ENCODE data around the gene C15orf39.
"Not testable (repeated sequence)": the region's sequence is repeated elsewhere in the genome, so short reads cannot be mapped to it uniquely, and the experiment has no call there.

C15orf39 gene
- long read RNA-seq, donor 1, full-length matches to known transcripts: 5 of 10 reads
- long read RNA-seq, donor 1, partial matches to known transcripts: 5 of 10 reads
- long read RNA-seq, donor 1, other reads (novel, unspliced or antisense): 0 of 10 reads
- long read RNA-seq, donor 2, full-length matches to known transcripts: 8 of 8 reads
- long read RNA-seq, donor 2, partial matches to known transcripts: 0 of 8 reads
- long read RNA-seq, donor 2, other reads (novel, unspliced or antisense): 0 of 8 reads
- long read RNA-seq, donor 3, full-length matches to known transcripts: 13 of 13 reads
- long read RNA-seq, donor 3, partial matches to known transcripts: 0 of 13 reads
- long read RNA-seq, donor 3, other reads (novel, unspliced or antisense): 0 of 13 reads
- long read RNA-seq, donor 4, full-length matches to known transcripts: 13 of 13 reads
- long read RNA-seq, donor 4, partial matches to known transcripts: 0 of 13 reads
- long read RNA-seq, donor 4, other reads (novel, unspliced or antisense): 0 of 13 reads
- long read RNA-seq, donor 5, full-length matches to known transcripts: 5 of 5 reads
- long read RNA-seq, donor 5, partial matches to known transcripts: 0 of 5 reads
- long read RNA-seq, donor 5, other reads (novel, unspliced or antisense): 0 of 5 reads
- long read RNA-seq, donor 6, full-length matches to known transcripts: 20 of 20 reads
- long read RNA-seq, donor 6, partial matches to known transcripts: 0 of 20 reads
- long read RNA-seq, donor 6, other reads (novel, unspliced or antisense): 0 of 20 reads
- long read RNA-seq, donor 7: 0 reads
- long read RNA-seq, donor 8, full-length matches to known transcripts: 13 of 20 reads
- long read RNA-seq, donor 8, partial matches to known transcripts: 7 of 20 reads
- long read RNA-seq, donor 8, other reads (novel, unspliced or antisense): 0 of 20 reads

GRCh38 chr15:75201616-75202250, at the start of gene C15orf39:
Gene C15orf39, plus strand, starts transcription at chr15:75201882. Its CDS starts 4,167 bp downstream, at chr15:75206049.
- peak; percentile 97 for DNase-seq

- no peak for DNase-seq
Observed at GRCh38 chr15:75152382-75153079, 49.2 kb upstream of the C15orf39 start.

GRCh38 chr15:75153087-75153486, 48.6 kb upstream of the C15orf39 start:
- no peak for DNase-seq

- DNase-seq: no peak
Observed at GRCh38 chr15:75153565-75154276, 48.0 kb upstream of the C15orf39 start.

- no peak for DNase-seq
Observed at GRCh38 chr15:75154461-75155062, 47.1 kb upstream of the C15orf39 start.

GRCh38 chr15:75156326-75157215, 45.1 kb upstream of the C15orf39 start:
- DNase-seq: peak; percentile 35

GRCh38 chr15:75158402-75158801, 43.3 kb upstream of the C15orf39 start:
- no peak for DNase-seq

- no peak for DNase-seq
Observed at GRCh38 chr15:75159244-75159643, 42.4 kb upstream of the C15orf39 start.

- no peak for DNase-seq
Observed at GRCh38 chr15:75161106-75161916, 40.4 kb upstream of the C15orf39 start.

- DNase-seq: no peak
Observed at GRCh38 chr15:75161917-75162414, 39.7 kb upstream of the C15orf39 start.

GRCh38 chr15:75163150-75163564, 38.5 kb upstream of the C15orf39 start:
- DNase-seq: no peak

GRCh38 chr15:75164625-75165350, 36.9 kb upstream of the C15orf39 start:
- no peak for DNase-seq

- DNase-seq: not testable (repeated sequence)
Observed at GRCh38 chr15:75166489-75167063, 35.1 kb upstream of the C15orf39 start.

GRCh38 chr15:75167588-75168350, 33.9 kb upstream of the C15orf39 start:
- DNase-seq: no peak

GRCh38 chr15:75168374-75168773, 33.3 kb upstream of the C15orf39 start:
- no peak for DNase-seq

- DNase-seq: no peak
Observed at GRCh38 chr15:75170203-75170602, 31.5 kb upstream of the C15orf39 start.

Measured in right kidney (tissue), 9 donors.